Right cardiac atrium (tissue), 5 donors: ENCODE data around the gene MAN2C1. TPM values are rescaled to one million over a fixed set of nuclear protein-coding genes. Genes with fewer than 3 reads are reported as not detected.

ENCODE experiments used
- ATAC-seq, 2 donors: fragments of 200-7000 bp; cut with Tn5 transposase; one replicate each; pipeline versions ENCODE4 v1.8.0 to v1.9.1; 2020; ENCODE audit warnings: moderate library complexity in 2 of 2, mild to moderate bottlenecking in 1 of 2
- DNase-seq, 3 donors: peaks; one replicate each; pipeline ENCODE4 v3.0.0-alpha.2; 2020
- H3K27ac ChIP-seq: one replicate; pipeline ENCODE4 v1.5.1; 2013; ENCODE audit warnings: mild to moderate bottlenecking, low read length, control low read depth, moderate library complexity
- H3K27me3 ChIP-seq: one replicate; pipeline ENCODE4 v1.6.1; 2013; ENCODE audit not compliant: control insufficient read depth, insufficient read depth
- H3K4me1 ChIP-seq: one replicate; pipeline ENCODE4 v1.6.1; 2013; ENCODE audit warnings: low read length; ENCODE audit not compliant: control insufficient read depth, insufficient read depth
- H3K4me3 ChIP-seq: one replicate; pipeline ENCODE4 v1.5.1; 2013; ENCODE audit warnings: low read length, control low read depth
- H3K9me3 ChIP-seq: one replicate; pipeline ENCODE4 v1.6.1; 2013; ENCODE audit warnings: low read length; ENCODE audit not compliant: control insufficient read depth
- WGBS: extraction: QIAGEN DNeasy Blood & Tissue Kit; methylation state at CpG from one replicate; pipeline ENCODE4 v1.1.7; 2013; 5-methylcytosine and 5-hydroxymethylcytosine counted together
- intact Hi-C, 4 donors: fragments of 100-400 bp; cut with DNase I; formaldehyde crosslinking; loops; one replicate each; pipeline versions ENCODE4 v1.11.0 to v1.14.0; 2022 to 2023
- polyA plus RNA-seq: library from polyadenylated mRNA; stranded (reverse); fragments of 200-250 nt; gene quantifications from one replicate; pipeline ENCODE4 v1.2.3, GENCODE V29; 2013
- total RNA-seq, 4 donors: library from RNA; stranded (reverse); fragmentation: NEBNext Ultra II Directional; extraction: Animal tissue kit (Norgen Biotek cat#: 25700); gene quantifications; one replicate each; pipeline ENCODE4 v1.2.1, GENCODE V29; 2021
- donor health status: healthy with polysubstance abuse.
- donor health status: DM: no; HTN: yes; CAD: no.
- donor health status: DM: no; HTN: no; CAD: no.
- donor health status: DM: no; HTN: yes; CAD: no; lungs with severe emphysema.
- donor health status: DM: yes; HTN: yes; CAD: no.

The MAN2C1 gene
- total and polyA plus RNA-seq, 5 donors = 122 to 175 (median 131) TPM

DNA sequence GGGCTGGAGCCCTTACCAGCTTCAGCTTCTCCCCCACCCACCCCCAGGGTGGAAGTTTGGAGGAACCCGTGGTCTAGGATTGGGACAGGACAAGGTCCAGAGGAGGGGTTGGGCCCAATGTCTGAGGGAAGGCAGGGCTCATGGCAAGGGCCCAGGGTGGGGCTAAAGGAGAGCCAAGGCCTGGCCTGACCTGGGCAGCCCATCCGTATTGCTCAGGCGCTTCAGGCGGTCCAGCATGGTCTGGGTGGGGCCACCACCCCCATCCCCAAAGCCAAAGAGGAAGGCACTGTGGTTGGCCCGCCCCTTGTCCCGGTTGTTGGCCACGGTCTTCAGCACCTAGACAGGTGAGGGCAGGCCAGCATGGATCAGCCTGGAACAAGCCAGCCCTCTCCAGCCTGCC, 7.6 kb downstream of the MAN2C1 start:
- intact Hi-C loops = no loop called here
- WGBS = 95% methylated on average over 7 of the region's 7 CpGs
- no peak for DNase-seq

DNA sequence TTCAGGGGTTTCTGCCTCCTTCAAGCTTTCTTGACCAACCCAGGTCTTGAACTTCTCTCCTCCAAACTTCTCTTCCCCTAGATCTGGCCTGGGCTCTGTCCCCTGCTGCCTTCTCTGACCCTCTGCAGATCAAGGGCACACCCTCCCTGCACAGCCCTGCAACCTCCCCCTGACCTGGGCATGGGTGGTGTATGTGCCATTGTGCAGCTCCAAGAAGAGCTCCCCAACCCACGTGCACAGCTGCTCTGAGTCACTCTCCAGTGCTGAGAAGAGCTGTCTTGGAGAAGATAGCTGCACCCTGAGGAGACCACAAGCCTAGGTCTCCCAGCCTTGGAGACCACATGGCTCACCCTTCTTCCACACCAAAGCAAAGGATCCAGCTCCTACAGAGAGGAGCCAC, 8.0 kb downstream of the MAN2C1 start:
- no peak for DNase-seq
- ATAC-seq = no peak
- Histone ChIP-seq H3K27ac (no peak overlapping the region), H3K9me3 (no peaks in the 10 kb centered on the region), H3K27me3 (no peaks in the 10 kb centered on the region), H3K4me3 (no peak overlapping the region), H3K4me1 (no peaks in the 10 kb centered on the region)
- WGBS = 68% methylated on average over 1 of the region's 1 CpG
- intact Hi-C loops = no loop called here

More for the DNA sequence above, 7.6 kb downstream of the MAN2C1 start:
- ATAC-seq = no peak
- no peaks in the 10 kb centered on the region for H3K4me1 ChIP-seq
- H3K27ac ChIP-seq = no peak overlapping the region
- H3K4me3 ChIP-seq = no peak overlapping the region
- no peaks in the 10 kb centered on the region for H3K27me3 ChIP-seq
- no peaks in the 10 kb centered on the region for H3K9me3 ChIP-seq

- DNase-seq (no peak), ATAC-seq (no peak)
- Histone ChIP-seq H3K27me3 (no peaks in the 10 kb centered on the region), H3K4me1 (no peaks in the 10 kb centered on the region), H3K27ac (no peak overlapping the region), H3K9me3 (no peaks in the 10 kb centered on the region), H3K4me3 (no peak overlapping the region)
- WGBS = 91% methylated on average over 15 of the region's 15 CpGs
- intact Hi-C loops = no loop called here
Measured at GRCh38 chr15:75359537-75360250, 8.7 kb downstream of the MAN2C1 start.

GRCh38 chr15:75358771-75359536, 9.5 kb downstream of the MAN2C1 start:
- no peak overlapping the region for H3K27ac ChIP-seq
- no peaks in the 10 kb centered on the region for H3K4me1 ChIP-seq
- H3K9me3 ChIP-seq = no peaks in the 10 kb centered on the region
- intact Hi-C loops = no loop called here
- ATAC-seq (no peak), DNase-seq (no peak)
- 94% methylated on average over 10 of the region's 10 CpGs for WGBS
- H3K27me3 ChIP-seq = no peaks in the 10 kb centered on the region
- H3K4me3 ChIP-seq = no peak overlapping the region

DNA sequence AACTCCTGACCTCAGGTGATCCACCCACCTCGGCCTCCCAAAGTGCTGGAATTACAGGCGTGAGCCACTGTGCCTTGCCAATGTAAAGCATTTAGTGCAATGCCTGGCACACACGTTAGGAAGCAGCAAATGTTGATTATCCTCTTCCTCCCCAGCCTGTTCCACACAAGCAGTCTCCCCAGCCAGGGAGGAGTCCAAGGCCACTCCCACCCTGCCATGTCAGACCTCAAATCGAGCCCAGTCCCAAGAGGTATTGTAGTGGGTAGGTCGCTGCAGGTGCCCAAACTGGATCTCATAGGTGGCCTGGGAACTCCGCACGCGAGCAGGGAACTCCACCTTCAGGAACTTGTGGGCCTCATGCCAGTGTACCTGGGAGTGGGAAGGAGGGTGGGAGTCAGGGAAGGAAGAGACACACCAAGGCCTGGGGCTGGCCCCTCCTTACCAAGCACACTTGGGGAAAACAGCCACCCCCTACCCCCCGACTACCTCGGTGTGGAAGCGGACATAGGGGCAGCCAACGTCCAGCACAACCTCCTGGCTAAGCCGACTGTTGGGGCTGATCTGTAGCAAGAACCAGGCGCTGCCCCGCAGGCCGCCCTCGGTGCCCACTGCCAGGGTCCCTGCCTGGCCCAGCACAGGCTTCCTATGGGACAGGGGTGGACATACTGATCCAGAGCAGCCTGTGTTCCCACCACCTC, 10.3 kb downstream of the MAN2C1 start:
- Histone ChIP-seq H3K4me3 (no peak overlapping the region), H3K27ac (no peak overlapping the region), H3K9me3 (no peaks in the 10 kb centered on the region), H3K27me3 (no peaks in the 10 kb centered on the region), H3K4me1 (no peaks in the 10 kb centered on the region)
- DNase-seq (no peak), ATAC-seq (no peak)
- WGBS = 93% methylated on average over 17 of the region's 17 CpGs
- intact Hi-C loops = no loop called here

DNA sequence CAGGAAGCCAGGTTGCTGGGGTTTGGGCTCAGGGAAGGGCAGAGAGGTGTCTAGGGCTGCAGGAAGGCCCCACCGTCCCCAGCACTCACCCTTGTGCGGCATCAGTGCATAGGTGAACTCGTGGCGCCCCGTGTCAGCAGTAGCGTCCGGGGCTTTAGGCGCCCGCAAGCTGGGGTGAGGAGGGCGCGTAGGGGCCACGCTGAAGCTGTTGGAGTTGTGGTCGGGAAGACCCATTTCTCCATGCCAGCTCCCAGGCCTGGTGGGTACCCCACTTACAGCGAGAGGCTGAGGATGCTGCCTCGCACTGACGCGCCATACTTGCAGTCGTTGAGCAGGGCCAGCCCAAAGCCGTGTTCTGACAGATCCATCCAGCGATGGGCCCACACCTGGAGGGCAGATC, 11.9 kb downstream of the MAN2C1 start:
- H3K4me1 ChIP-seq = no peaks in the 10 kb centered on the region
- H3K4me3 ChIP-seq = no peak overlapping the region
- ATAC-seq (no peak), DNase-seq (no peak)
- H3K27me3 ChIP-seq = no peaks in the 10 kb centered on the region
- no peak overlapping the region for H3K27ac ChIP-seq
- no peaks in the 10 kb centered on the region for H3K9me3 ChIP-seq
- intact Hi-C loops = no loop called here
- 93% methylated on average over 20 of the region's 20 CpGs for WGBS

GRCh38 chr15:75356006-75356405, 12.4 kb downstream of the MAN2C1 start:
- no peaks in the 10 kb centered on the region for H3K9me3 ChIP-seq
- intact Hi-C loops = no loop called here
- ATAC-seq = no peak
- no peak overlapping the region for H3K27ac ChIP-seq
- H3K4me1 ChIP-seq = no peaks in the 10 kb centered on the region
- 83% methylated on average over 28 of the region's 28 CpGs for WGBS
- peak in 1 of 3 donors; percentile 55 for DNase-seq
- H3K4me3 ChIP-seq = no peak overlapping the region
- no peaks in the 10 kb centered on the region for H3K27me3 ChIP-seq

DNA sequence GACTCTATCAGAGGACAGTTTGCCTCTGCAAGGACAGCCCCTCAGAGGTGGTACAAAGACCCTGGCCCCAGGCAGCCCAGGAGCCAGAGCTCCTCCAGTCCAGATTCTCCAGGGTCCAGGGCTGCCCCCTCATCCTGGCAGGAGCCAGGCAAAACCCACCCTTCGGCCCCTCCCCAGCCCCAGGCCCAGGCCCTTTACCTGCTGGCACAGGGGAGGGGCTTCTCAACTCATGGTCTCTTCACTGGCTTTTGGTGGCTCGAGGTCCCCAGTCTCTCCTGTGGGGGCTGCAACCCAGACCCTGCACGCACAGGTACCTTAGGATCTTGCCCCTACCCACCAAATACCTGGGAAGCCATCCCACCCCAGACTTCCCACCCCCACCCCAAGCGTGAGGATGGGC, 13.0 kb downstream of the MAN2C1 start:
- intact Hi-C loops = no loop called here
- DNase-seq (no peak), ATAC-seq (no peak)
- H3K27me3 ChIP-seq = no peaks in the 10 kb centered on the region
- no peaks in the 10 kb centered on the region for H3K4me1 ChIP-seq
- 90% methylated on average over 4 of the region's 4 CpGs for WGBS
- no peaks in the 10 kb centered on the region for H3K9me3 ChIP-seq
- no peak overlapping the region for H3K4me3 ChIP-seq
- H3K27ac ChIP-seq = no peak overlapping the region

DNA sequence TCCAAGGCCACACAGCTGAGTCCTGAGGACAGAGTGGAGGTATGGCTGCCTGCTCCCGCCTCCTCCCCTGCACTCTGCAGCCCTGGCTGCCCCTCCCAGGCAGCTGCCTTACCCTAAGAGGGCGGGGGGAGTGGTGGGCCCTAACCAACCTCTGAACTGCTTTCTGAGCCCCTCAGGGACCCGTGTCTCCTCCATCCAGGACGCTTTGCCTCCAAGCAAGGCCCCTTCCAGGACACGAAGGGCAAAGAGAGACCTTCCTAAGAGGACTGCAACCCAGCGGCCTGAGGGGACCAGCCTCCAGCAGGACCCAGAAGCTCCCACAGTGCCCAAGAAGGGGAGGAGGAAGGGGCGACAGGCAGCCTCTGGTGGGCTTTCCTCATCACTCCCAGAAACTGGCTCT, 14.0 kb downstream of the MAN2C1 start:
- ATAC-seq = no peak
- H3K27me3 ChIP-seq = no peaks in the 10 kb centered on the region
- intact Hi-C loops = no loop called here
- no peak overlapping the region for H3K27ac ChIP-seq
- no peaks in the 10 kb centered on the region for H3K4me1 ChIP-seq
- no peak overlapping the region for H3K4me3 ChIP-seq
- H3K9me3 ChIP-seq = no peaks in the 10 kb centered on the region
- no peak for DNase-seq
- WGBS = 85% methylated on average over 7 of the region's 7 CpGs

DNA sequence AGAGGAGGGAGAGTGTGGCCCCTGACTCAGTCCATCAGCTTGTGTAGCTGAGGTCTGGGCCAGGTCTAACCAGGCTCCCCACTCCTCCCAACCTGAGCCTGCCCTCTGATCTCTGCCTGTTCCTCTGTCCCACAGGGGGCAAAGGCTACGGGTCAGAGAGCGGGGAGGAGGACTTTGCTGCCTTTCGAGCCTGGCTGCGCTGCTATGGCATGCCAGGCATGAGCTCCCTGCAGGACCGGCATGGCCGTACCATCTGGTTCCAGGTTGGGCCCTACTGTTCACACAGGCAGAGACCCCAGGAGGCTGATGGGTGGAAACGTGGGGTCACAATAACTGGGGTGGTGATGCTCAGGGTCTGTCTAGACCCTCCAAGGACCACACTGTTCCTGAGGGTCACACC, 14.8 kb downstream of the MAN2C1 start:
- Histone ChIP-seq H3K4me1 (peaks cover 4% of the 10 kb centered on the region), H3K4me3 (no peak overlapping the region), H3K27me3 (no peaks in the 10 kb centered on the region), H3K9me3 (no peaks in the 10 kb centered on the region), H3K27ac (no peak overlapping the region)
- ATAC-seq = no peak
- intact Hi-C loops = no loop called here
- 83% methylated on average over 7 of the region's 7 CpGs for WGBS
- DNase-seq = no peak
